ENCODE measurements around the gene TFDP2.

TFDP2 gene

DNA sequence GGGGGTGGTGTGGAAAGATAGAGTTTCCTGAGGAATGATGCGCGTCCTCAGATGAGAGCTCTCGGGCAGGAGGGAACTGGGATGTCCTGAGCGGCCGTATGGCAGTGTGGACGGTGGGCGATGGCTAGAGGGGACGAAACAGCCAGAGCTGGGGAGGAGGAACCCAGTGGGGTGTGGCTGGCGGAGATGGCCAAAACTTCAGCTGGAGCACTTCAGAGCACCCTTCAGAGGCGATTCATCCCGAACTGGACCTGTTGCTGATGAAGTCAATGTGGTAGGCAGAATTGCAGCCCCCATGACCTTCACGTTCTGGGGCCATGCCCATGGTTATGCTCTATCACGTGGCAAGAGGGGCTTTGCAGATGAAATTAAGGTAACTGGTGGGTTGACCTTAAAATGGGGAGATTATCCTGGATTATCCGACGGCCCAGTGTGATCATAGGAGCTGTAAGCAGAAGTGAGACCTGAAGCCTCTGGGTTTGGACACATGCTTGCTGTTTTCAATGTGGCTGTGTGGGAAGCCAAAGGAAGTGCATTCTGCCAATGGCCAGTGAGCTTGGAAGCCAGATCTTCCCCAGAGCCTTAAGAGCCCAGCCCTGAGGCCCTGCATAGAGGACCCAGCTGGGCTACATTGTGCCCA is 220.6 kb downstream of the TFDP2 start:
- no peak for TF ChIP-seq GATA2 (IDR thresholded peaks at IDR 0.05; ENCODE audit: low read depth, low read length)
- TF ChIP-seq GATA3 (IDR thresholded peaks at IDR 0.05; ENCODE audit: low read depth, low read length): no peak

GRCh38 chr3:141926929-141927328 is 222.4 kb downstream of the TFDP2 start:
- TF ChIP-seq GATA3 (IDR thresholded peaks at IDR 0.05; ENCODE audit: low read depth, low read length) (no peak), GATA2 (IDR thresholded peaks at IDR 0.05; ENCODE audit: low read depth, low read length) (no peak)

- TF ChIP-seq GATA3 (IDR thresholded peaks at IDR 0.05; ENCODE audit: low read depth, low read length) (no peak), GATA2 (IDR thresholded peaks at IDR 0.05; ENCODE audit: low read depth, low read length) (no peak)
Measured at GRCh38 chr3:141921316-141921715, 228.0 kb downstream of the TFDP2 start.

GRCh38 chr3:141920701-141921100 is 228.6 kb downstream of the TFDP2 start:
- TF ChIP-seq GATA3 (IDR thresholded peaks at IDR 0.05; ENCODE audit: low read depth, low read length) (no peak), GATA2 (IDR thresholded peaks at IDR 0.05; ENCODE audit: low read depth, low read length) (no peak)

- TF ChIP-seq GATA2 (IDR thresholded peaks at IDR 0.05; ENCODE audit: low read depth, low read length): no peak
- TF ChIP-seq GATA3 (IDR thresholded peaks at IDR 0.05; ENCODE audit: low read depth, low read length): no peak
Measured at GRCh38 chr3:141915766-141916165, 233.6 kb downstream of the TFDP2 start.

- no peak for TF ChIP-seq GATA2 (IDR thresholded peaks at IDR 0.05; ENCODE audit: low read depth, low read length)
Measured at GRCh38 chr3:141915016-141915415, 234.3 kb downstream of the TFDP2 start.

- TF ChIP-seq GATA2 (IDR thresholded peaks at IDR 0.05; ENCODE audit: low read depth, low read length) (no peak), GATA3 (IDR thresholded peaks at IDR 0.05; ENCODE audit: low read depth, low read length) (no peak)
Measured at GRCh38 chr3:141914311-141914710, 235.0 kb downstream of the TFDP2 start.

- TF ChIP-seq GATA3 (IDR thresholded peaks at IDR 0.05; ENCODE audit: low read depth, low read length) (no peak), GATA2 (IDR thresholded peaks at IDR 0.05; ENCODE audit: low read depth, low read length) (no peak)
Measured at GRCh38 chr3:141913150-141913811, 236.1 kb downstream of the TFDP2 start.

DNA sequence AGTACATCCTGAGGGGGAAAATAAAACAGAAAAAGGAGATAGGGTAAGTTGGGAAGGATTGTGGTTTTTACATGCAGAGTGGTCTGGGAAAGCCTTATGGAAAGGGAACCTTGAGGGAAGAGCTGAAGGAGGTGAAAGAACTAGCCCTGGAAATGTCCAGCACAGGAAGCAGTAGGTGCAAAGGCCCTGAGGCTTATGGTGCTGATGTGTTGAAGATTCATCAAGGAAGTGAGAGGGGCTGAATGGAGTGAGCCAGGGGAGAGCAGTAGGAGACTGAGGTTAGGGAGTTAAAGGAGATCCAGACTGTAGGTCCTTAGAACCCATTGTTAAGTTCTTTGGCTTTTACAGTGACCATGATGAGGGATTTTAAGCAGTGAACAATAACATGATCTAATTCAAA is 239.9 kb downstream of the TFDP2 start:
- TF ChIP-seq GATA2 (IDR thresholded peaks at IDR 0.05; ENCODE audit: low read depth, low read length): no peak
- no peak for TF ChIP-seq GATA3 (IDR thresholded peaks at IDR 0.05; ENCODE audit: low read depth, low read length)

- TF ChIP-seq GATA2 (IDR thresholded peaks at IDR 0.05; ENCODE audit: low read depth, low read length) (no peak), GATA3 (IDR thresholded peaks at IDR 0.05; ENCODE audit: low read depth, low read length) (no peak)
Measured at GRCh38 chr3:141905129-141905528, 244.2 kb downstream of the TFDP2 start.

DNA sequence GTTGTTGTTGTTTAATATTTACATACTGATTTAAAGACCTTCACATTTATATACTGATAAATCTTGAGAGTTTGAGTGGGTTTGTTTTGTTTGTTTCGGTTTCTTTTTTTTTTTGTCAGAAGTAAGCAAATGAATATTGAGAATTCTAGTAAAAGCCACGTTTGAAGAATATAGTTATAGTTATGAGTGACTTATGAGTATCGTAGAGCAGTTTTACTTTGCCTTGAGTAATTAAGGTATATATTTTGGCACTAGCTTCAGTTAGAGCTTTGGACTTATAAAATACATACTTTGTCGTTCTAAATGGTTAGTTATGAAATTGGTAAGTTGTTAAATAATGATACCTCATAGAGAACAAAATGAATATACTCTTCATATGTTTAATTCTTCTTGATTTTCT is 245.1 kb downstream of the TFDP2 start:
- TF ChIP-seq GATA2 (IDR thresholded peaks at IDR 0.05; ENCODE audit: low read depth, low read length) (no peak), GATA3 (IDR thresholded peaks at IDR 0.05; ENCODE audit: low read depth, low read length) (no peak)

DNA sequence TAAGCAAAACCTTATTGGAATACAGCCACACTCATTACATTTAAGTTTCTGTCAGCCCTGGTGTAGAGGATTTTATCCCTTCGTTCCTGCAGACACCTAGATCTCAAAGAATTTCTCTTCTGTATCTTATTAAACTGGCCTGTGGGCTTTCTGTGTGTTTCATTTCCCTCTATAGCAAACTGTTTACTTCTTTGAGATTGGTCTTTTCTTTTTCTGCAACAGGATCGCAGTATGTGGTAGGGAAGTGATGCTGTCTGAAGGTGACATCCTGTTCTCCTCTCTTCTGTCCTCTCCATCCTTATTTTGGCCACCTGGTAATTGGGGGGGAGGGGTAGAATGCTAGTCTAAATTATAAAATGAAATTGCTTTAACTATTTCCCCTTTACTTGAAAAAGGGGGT is 247.4 kb downstream of the TFDP2 start:
- TF ChIP-seq GATA3 (IDR thresholded peaks at IDR 0.05; ENCODE audit: low read depth, low read length) (no peak), GATA2 (IDR thresholded peaks at IDR 0.05; ENCODE audit: low read depth, low read length) (no peak)

DNA sequence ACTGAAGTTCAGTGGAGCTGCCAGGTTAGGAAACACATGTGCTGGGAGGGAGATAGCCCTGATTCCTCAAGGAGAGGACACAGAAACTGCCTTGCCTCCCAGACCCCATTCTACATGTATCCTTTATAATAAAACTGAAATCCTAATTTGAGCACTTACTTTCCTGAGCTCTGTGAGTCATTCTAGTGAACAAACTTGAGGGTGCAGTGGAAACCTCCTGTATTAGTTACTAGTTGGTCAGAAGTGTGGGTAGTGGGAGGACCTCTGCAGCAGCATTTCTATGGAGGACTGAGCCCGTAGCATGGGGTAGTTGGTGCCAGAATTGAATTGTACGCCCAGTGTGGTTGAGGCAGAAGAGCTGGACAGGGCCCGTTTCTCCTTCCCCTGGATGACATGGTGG is 249.0 kb downstream of the TFDP2 start:
- TF ChIP-seq GATA2 (IDR thresholded peaks at IDR 0.05; ENCODE audit: low read depth, low read length): no peak
- no peak for TF ChIP-seq GATA3 (IDR thresholded peaks at IDR 0.05; ENCODE audit: low read depth, low read length)

DNA sequence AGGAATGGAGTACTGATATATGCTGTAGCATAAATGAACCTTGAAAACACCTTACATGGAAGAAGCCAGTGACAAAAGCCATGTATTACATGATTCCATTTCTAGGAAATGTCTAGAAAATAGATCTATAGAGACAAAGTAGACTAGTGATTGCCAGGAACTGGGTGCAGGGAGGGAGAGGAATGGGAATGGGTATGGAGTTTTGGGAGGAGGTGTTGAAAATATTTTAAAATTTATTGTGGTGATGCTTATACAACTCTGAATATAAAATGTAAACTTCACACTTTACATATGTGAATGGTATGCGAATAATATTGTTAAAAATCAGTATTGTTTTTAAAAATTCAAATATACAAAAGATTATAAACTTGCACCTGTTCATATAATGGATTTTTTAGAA is 250.4 kb downstream of the TFDP2 start:
- no peak for TF ChIP-seq GATA2 (IDR thresholded peaks at IDR 0.05; ENCODE audit: low read depth, low read length)
- no peak for TF ChIP-seq GATA3 (IDR thresholded peaks at IDR 0.05; ENCODE audit: low read depth, low read length)

DNA sequence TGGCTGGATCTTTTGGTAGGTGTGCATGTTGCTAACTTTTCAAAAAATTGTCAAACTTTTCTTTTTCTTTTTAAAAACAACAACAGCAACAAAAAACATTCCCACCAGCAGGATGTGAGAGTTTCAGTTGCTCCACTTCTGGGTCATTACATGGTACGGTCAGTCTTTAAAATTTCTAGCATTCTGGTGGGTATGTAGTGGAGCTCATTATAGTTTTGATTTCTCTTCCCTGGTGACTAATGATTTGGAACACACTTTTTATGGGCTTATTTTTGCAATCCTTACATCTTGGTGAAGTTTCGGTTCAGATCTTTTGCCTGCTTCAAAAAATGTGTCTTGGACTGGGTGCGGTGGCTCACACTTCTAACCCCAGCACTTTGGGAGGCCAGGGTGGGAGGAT is 253.6 kb downstream of the TFDP2 start:
- no peak for TF ChIP-seq GATA3 (IDR thresholded peaks at IDR 0.05; ENCODE audit: low read depth, low read length)
- no peak for TF ChIP-seq GATA2 (IDR thresholded peaks at IDR 0.05; ENCODE audit: low read depth, low read length)
